HG02642 (cell line): ENCODE data around the gene PDCD7.
"Not testable (repeated sequence)": the region's sequence is repeated elsewhere in the genome, so short reads cannot be mapped to it uniquely, and the experiment has no call there.

Experiments used
- ATAC-seq: cut with Tn5 transposase; IDR thresholded peaks from one replicate; pipeline ENCODE4 v1.9.1; 2021; ENCODE audit warnings: mild to moderate bottlenecking; ENCODE audit not compliant: unreplicated experiment, poor library complexity

The PDCD7 gene

DNA sequence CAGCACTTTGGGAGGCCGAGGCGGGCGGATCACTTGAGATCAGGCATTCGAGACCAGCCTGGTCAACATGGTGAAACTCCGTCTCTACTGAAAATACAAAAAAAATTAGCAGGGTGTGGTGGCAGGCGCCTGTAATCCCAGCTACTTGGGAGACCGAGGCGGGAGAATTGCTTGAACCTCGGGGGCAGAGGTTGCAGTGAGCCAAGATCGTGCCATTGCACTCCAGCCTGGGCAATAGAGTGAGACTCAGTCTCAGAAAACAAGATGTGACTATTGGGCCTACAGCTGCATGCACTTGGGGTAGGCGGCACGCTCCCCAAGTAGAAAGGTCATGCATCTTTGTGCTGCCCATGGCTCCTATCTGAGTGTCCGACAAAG is 39.8 kb downstream of the PDCD7 start:
- not testable (repeated sequence) for ATAC-seq

DNA sequence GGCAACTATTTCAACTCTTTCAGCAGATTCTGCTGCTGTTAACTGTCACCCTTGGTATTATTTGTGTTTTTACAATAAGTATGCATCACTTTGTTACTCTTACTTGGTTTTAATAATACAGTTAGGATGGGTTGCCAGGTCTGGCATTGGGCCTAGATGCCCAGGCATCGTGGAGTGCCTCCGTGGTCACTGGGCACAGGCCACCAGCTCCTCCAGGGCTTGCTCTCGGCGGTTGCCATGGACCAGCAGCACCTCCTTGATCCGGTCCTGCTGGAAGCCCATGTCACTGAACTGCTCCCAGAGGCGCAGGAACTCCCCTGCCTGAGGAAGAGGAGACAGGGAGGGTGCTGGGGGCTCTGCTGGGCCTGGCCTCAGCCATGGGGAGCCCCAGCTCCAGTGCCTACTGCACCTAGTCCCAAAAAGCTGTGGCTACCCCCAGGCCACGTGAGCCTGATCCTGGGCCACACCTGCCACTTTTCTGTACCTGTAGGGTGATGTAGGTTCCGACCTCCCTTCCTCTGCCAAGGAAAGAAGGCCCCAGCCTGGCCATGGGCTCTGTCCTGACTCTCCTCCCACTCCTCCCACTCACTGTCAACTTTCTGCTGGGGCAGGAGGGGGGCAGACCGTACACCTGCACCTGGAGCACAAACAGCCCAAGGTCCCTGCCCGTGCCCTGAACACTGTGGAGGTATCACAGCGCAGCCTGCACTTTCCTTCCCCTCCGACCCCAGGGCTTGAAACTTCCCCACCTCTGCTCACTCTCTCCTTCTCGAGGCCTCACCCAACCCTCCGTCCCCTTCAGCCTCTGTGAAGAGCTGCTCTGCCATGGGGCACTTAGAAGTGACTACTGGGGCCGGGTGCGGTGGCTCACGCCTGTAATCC is 40.5 kb downstream of the PDCD7 start:
- no peak for ATAC-seq

DNA sequence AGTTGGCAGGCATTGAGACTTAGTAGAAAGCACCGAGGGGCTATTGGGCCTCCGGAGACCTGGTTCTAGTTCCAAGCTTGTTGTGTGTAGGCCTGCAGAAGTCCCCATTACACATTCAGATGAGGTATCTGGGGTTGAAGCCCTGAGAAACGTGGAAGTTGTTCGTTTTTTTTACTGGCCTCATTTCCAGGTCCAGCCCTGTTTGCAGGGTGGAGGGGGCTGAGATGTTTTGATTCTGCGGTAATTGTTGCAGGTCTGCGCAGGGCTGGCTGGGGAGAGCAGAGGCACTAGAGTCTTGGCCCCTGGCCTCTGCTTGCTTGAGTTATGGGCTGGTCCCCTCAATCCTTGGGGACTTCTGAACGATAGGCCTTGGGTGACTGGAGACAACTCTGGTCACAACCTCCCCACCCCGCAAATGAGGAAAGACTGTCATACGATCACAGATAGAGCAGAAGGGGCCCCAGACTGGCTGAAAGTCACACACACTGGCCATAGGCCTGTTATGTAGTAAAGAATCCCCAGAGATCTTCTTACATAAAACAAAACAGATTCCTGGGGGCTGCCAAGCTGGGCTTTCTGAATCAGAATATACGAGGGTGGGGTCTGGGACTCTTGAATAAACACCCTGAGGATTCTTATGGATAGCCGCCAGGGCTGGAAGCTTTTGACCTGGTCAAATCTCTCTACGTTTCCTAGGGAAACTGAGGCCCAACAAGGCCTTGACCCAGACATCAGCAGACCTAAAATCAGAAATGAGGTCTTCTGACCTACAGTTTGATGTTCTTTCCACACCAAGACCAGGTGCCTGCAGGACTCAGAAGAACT is 41.5 kb downstream of the PDCD7 start:
- ATAC-seq, result no peak

DNA sequence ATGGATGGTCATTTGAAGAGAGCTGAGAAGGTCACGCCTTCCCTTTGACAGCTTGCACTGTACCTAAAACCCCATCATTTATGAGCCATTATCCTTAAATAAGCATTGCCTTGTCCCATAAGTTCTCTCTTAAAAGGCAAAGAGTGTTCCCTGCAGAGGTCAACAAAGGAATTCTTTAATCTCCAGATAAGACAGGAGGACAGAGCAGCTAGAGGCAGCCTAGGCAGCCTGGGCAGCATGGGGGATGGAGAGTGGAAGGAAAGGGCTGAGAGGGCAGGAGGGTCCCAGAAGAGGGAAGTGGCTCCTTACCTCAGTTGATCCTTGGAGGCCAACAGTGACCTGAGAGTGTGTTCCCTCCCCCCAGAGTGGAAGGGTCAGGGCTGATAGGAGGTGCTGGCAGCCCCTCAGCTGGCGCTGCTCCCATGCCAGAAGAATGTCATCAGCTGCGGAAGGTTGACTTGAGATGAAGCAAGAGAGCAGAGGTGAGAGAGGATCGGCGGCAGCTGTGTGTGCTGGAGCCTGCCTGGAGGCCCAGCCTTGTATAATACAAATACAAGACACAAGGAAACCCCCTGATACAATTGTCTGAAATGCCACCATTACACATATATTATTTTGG is 44.3 kb downstream of the PDCD7 start:
- no peak for ATAC-seq

DNA sequence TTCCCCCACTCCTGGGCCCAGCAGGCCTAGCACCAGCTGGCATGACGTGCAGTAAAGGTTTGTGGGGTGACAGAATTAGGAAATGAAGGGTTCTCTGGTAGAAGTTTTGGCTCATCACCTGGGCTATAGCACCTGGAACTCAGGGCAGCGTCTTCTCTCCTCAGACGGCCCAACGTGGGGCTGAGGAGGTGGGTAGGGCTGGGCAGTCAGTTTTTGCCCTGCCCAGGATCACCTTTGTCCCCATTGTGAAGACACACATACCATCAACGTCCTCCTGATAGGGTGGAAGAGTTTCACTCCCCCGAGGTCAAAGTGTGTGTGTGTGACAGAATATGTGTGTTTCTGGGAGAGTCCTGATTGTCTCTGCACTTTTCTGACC is 45.0 kb downstream of the PDCD7 start:
- no peak for ATAC-seq

DNA sequence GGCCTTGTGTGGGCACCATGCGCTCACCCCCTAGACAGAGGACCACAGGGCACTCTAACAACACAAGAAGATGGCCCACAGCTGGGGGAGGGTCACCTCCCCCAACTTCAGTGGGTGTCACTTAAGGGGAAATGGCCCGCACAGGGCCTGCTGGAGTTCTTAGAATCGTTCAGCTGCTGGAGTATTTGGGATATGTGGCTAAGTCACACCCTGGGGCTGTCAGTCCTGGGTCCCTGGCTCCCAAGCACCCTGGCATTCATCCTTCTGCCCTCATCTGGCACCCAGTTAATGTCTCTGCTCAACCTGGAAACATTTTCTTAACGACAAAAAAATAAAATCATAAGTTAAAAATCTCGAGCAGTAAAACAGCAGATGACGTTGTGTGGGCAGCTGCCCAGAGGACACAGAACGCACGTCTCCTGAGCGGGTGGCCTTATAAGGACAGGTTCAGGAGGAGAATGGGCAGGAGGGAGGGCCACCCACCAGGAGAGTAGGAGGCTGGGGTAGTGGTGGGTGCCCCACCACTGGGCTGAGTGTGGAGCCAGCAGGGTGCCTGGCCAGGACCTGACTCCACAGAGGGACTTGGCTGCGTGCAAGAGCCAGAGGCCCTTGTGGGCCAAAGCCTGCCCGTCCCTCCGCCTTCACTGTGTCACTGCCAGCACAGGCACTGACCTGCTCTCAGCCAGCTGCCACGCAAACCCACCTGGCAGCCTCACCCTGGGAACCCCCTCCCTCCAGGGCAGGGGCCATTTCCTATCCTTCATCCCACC is 45.5 kb downstream of the PDCD7 start:
- ATAC-seq, result no peak

DNA sequence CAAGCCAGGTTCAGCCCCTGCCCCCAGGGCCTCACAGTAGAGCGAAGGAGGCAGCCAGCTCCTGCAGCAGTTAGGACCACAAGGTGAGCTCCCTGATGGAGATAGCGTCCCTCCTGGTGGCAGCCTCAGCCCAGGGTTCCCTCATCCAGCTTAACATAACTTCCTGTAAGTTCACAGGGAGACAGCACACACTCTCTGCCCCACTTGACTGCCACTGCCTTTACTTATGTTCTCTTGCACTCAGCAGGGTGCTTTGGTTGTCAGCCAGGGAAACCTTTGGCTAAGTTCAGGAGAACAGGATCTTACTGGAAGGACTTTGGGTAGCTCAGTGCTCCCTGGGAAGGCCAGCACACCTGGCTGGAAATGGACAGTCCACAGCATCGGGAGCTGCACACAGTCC is 46.2 kb downstream of the PDCD7 start:
- no peak for ATAC-seq

DNA sequence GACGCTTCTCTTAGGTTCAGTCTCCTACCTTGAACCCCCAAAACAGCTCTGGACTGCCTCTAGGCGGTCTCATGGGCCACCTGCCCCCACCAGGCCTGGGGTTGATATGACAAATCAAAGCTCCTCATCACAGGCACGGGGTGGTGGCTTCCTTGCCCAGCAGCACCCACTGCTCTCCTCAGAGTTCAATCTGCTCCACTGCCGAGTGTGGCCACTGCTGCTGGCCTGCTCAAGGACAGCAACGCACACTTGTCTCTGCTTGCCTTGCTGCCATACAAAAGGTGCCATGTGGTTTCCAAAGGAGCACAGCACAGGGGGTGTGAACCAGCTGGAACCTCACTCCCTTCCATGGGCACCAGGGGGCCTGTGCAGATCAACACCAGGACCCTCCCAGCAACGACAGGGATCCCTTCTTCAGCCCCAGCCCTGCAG is 46.9 kb downstream of the PDCD7 start:
- no peak for ATAC-seq

DNA sequence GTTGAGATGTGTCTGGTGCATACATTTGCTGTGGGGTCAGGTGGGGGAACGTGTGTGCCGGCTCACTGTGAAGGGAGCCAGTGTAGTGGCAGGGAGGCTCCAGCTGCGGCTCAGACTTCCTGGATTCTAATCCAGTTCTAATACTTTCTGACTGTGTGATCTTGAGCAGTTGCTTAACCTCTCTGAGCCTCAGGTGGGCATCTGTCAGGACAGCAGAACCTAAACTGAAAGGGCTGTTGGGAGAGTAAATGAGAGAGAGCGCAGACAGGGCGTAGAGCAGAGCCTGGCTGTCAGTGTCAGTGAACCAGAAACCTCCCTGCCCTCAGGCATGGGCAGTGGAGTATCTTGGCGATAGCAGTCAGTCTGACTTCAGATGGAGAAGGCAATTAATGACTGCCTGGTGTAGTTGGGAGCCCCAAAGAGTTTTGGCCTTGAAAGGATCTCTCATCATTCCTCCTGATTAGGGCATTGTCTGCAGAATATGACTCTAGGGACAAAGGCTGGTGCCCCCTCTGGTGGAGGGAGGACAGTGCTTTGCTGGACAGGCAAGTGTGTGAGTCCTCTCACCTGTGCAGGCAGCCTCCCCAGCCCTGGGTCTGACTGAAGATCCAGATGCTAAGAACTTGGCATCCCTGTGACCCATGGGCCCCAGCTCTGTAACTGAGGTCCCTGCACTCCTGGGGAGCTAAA is 47.5 kb downstream of the PDCD7 start:
- ATAC-seq, result no peak

DNA sequence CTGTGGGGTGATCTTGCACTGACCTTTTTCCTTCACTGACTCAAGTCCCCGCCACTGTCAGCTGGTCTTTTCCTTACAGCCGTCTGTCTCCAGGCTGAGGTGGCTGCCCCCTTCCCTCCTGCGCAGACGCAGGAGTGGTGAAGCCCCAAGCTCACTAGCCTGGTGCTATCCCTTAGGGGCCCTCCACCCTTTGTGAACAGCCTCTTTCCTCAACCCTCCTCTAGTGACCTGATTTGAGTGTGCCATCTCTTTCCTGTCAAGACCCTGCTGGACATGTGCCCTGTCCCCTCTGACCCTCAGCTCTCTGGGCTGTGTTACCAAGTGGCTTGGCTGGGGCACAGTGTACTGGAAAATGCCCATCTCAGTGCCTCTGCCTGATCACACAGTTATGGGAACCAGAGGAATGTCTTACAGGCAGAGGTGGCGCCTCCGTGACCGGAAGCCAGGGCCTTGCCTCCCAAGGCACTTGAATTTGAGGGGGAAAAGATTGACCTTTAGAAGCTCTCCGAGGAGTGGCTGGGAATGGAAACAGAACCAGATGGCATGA is 48.3 kb downstream of the PDCD7 start:
- ATAC-seq, result no peak

DNA sequence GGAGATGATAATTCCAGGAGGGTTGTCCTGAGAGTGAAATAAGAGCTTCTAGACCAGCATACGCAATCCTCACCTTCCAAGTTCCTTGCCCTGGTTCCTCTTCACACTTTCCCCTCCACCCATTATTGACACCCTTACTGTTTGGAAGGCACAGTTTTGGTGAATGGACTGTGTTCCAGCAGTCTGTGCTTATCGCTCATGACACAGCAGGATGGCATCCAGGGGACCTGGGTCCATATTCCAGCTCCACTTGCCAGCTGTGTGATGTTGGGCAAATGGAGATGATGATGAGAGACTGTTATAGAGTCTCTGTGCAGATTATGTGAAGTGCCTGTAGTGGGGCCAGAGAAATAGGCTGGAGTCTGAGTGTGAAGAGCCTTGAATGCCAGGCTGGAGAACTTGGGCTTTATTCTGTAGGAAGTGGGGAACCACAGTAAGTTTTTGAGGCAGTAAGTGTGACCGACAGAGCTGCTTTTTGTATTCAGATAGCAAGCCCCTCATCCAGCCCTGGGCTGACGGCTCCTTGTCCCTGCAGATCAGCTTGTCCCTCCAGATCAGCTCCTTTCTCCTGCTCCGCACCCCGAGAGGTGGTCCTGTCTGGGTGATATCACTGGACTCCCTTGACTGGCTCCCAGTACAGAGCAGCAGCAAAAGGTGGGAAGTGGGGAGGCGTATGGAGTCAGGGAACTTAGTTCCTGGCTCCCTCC is 49.0 kb downstream of the PDCD7 start:
- ATAC-seq, result no peak

DNA sequence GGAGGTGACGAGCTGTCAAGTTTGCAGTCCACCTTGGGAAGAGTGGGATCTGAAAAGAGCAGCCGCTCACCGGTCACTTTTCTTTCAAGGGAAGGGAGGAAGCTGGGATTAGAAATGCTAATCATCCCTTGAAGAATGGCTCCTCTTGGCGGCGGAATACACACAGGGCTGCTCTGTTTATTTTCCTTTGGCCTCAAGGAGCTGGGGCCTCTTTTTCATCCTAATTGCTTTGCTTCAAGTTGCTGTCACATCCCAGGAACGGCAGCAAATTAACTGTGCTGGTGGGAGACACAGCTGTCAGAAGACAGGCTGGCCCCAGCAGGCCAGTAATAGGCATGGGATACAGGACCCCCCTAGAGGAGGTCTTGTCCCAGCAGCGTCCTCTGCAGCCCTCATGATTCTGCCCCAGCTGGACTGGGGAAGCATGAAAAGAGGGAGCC is 50.3 kb downstream of the PDCD7 start:
- no peak for ATAC-seq

DNA sequence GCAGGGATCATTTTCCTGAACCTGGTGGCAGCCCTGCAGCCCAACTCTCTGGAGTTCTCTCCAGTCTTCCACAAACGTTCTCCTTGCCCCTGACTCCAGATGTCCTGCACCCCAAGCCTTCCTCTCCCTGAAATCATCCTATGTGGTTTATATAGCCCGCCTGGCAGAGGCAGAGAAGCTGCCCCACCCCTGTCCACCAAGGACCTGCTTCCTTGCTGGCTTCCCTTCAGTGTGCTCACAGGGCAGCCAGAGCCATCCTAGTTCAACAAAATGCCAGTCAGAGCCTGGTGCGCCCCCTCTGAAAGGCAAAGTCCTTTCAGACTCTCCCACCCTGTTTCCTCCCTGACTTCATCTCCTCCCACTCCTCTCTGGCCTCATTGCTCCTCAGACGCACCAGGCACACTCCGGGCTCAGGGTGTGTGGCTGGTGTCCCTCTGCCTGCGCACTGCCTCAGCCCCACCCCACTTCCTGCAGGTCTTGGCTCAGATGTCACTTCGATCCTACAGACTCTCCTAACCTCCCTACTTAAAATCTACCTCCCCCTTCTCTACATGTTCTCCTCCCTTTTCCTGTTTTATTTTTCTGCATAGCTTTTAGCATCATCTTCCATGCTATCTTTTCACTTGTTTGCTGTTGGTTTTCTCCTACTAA is 51.2 kb downstream of the PDCD7 start:
- no peak for ATAC-seq

DNA sequence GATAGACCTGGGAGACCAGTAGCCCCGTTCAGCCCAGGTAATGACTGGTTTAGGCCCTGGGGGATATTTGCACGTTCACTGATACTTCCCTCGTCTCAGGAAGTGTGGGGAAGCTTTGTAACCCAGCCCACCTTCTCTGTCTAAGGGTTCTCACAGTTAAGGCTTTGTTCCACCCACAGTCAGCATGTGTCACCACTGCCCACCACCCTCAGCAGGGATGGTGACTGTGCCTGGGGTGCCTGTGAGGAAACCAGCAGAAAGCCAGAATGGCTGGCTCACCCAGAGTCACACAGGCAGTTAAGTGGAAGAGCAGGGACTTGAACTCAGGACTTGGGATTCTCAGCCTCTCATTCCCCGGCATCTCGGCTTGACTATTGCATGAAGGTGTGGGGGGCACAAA is 51.9 kb downstream of the PDCD7 start:
- ATAC-seq, result no peak

DNA sequence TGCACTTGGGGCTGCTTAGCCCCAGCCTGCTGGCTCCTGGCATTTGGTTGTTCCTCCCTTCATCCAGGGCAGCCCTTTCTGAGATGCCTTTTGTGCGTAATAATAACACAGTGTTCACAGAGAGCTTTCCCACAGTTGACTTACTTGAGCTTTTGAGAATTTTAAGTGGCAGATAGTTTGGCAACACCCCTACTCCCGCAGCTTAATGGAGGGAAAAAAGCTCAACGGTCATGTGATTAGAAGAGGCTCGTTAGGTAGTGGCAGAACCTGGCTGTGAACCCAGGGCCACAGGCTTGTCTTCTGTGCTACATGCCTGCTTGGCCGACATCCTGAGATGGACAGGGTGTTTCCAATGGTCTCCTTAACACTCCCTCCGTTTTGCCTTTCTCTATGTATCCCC is 52.3 kb downstream of the PDCD7 start:
- no peak for ATAC-seq

DNA sequence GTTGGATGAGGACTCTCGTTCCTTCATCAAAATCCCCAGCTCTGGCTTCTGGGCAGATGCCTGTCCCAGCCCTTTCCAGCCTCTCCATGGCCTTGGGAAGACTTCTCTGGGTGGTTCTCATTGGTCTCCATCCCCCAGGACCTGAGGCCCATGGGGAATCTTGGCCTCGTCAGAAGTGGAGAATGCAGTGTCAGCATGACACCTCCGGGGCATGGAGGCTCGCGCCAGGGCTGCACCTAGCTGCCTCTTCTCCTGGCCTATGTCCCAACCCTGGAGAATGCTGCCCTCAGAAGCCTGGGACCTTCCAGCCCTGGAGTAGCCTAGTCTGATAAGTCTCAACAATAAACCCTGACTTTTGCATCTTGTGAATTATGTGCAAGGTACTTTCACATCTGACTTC is 54.0 kb downstream of the PDCD7 start:
- ATAC-seq, result no peak

DNA sequence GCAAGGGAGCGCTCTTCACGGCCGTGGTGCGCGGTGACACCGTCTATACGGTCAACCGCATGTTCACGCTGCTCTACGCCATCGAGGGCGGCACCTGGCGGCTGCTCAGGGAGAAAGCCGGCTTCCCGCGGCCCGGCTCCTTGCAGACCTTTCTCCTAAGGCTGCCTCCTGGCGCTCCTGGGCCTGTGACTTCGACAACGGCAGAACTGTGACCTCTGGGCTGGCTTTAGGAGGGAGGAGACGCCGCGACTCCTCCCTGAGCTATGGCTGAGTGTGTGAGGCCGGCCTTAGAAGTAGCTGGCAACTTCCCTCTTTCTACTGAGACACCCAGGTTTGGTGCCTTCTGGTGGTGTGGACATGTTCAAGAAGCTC is 55.6 kb downstream of the PDCD7 start:
- ATAC-seq, result no peak

DNA sequence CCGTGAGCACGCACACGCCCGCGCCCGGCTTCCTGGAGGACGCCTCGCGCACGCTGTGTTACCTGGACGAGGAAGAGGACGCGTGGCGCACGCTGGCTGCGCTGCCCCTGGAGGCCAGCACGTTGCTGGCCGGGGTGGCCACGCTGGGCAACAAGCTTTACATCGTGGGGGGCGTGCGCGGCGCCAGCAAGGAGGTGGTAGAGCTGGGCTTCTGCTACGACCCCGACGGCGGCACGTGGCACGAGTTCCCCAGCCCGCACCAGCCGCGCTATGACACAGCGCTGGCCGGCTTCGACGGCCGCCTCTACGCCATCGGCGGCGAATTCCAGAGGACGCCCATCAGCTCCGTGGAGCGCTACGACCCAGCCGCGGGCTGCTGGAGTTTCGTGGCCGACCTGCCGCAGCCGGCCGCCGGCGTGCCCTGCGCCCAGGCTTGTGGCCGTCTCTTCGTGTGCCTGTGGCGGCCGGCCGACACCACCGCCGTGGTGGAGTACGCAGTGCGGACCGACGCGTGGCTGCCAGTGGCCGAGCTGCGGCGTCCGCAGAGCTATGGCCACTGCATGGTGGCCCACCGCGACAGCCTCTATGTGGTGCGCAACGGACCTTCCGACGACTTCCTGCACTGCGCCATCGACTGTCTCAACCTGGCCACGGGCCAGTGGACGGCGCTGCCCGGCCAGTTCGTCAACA is 56.2 kb downstream of the PDCD7 start:
- ATAC-seq, result no peak
